SU-DHL-6 (cell line): ENCODE measurements around the gene CDH13.

Experiments
- H2AFZ ChIP-seq: fragments of 200-600 bp; sonication (generic); 2 replicates; pipeline ENCODE4 v1.6.1; 2014; ENCODE audit warnings: low read depth, mild to moderate bottlenecking, moderate library complexity, mixed read lengths, antibody characterized with exemption, low read length; ENCODE audit not compliant: severe bottlenecking
- H3F3A ChIP-seq: fragments of 200-600 bp; shearing (Covaris generic); 2 replicates; pipeline ENCODE4 v1.6.0; 2016; ENCODE audit warnings: antibody characterized with exemption, mild to moderate bottlenecking; ENCODE audit not compliant: insufficient read depth
- H3K27ac ChIP-seq: fragments of 200-600 bp; sonication (generic); 2 replicates; pipeline ENCODE4 v1.5.1; 2016; ENCODE audit warnings: low read depth, mild to moderate bottlenecking, low read length, moderate library complexity, mixed read lengths
- H3K27me3 ChIP-seq: fragments of 200-600 bp; sonication (generic), shearing (Covaris generic); 2 replicates; pipeline ENCODE4 v1.6.0; 2014; ENCODE audit warnings: mild to moderate bottlenecking, low read length
- H3K36me3 ChIP-seq: fragments of 200-600 bp; sonication (generic); 2 replicates; pipeline ENCODE4 v1.6.1; 2014; ENCODE audit warnings: mild to moderate bottlenecking, low read length, mixed read lengths
- H3K4me2 ChIP-seq: fragments of 300-600, 200-600 bp; shearing (Covaris generic), sonication (generic); 2 replicates; pipeline ENCODE4 v1.6.0; 2014; ENCODE audit warnings: low read length, low read depth, mild to moderate bottlenecking; ENCODE audit not compliant: poor library complexity, severe bottlenecking
- H3K4me3 ChIP-seq: fragments of 200-600 bp; sonication (generic); 2 replicates; pipeline ENCODE4 v1.5.1; 2014; ENCODE audit warnings: antibody characterized with exemption, low read length, mild to moderate bottlenecking, mixed read lengths; ENCODE audit not compliant: insufficient read depth, poor library complexity, severe bottlenecking
- H3K79me2 ChIP-seq: fragments of 200-600 bp; sonication (generic); 2 replicates; pipeline ENCODE4 v1.6.1; 2014; ENCODE audit warnings: mild to moderate bottlenecking, low read length, moderate library complexity; ENCODE audit not compliant: insufficient read depth
- H3K9ac ChIP-seq: fragments of 200-600 bp; sonication (generic); 2 replicates; pipeline ENCODE4 v1.7.0; 2014; ENCODE audit warnings: mild to moderate bottlenecking, low read length
- H3K9me2 ChIP-seq: fragments of 200-600 bp; sonication (generic); replicated peaks from 2 replicates; pipeline ENCODE4 v1.6.1; 2014; ENCODE audit warnings: low read length; ENCODE audit not compliant: insufficient read depth
- H3K9me3 ChIP-seq: fragments of 200-600 bp; sonication (generic); 2 replicates; pipeline ENCODE4 v1.6.1; 2014; ENCODE audit warnings: low read length, mixed read lengths; ENCODE audit not compliant: insufficient read depth
- H4K20me1 ChIP-seq: fragments of 200-600 bp; sonication (generic); 2 replicates; pipeline ENCODE4 v1.6.1; 2014; ENCODE audit warnings: low read depth, mild to moderate bottlenecking, antibody characterized with exemption, low read length, moderate library complexity, mixed read lengths
- CTCF ChIP-seq: fragments of 200-600 bp; sonication (generic); IDR thresholded peaks from one replicate; pipeline ENCODE4 v1.5.1; 2017; ENCODE audit warnings: antibody characterized with exemption, mild to moderate bottlenecking, low read length, moderate library complexity; ENCODE audit not compliant: insufficient read depth, poor library complexity, severe bottlenecking
- EZH2phosphoT487 ChIP-seq: fragments of 200-600 bp; sonication (generic), shearing (Covaris generic); conservative IDR thresholded peaks from 2 replicates; pipeline ENCODE4 v1.6.1; 2018; ENCODE audit warnings: mild to moderate bottlenecking, antibody characterized with exemption, low read length, moderate library complexity, mixed read lengths

Gene CDH13

GRCh38 chr16:83044589-83044988 lies 417.8 kb downstream of the CDH13 start:
- Histone ChIP-seq H3K27ac (no peak overlapping the region), H3K4me3 (no peak overlapping the region), H4K20me1 (no peaks in the 10 kb centered on the region), H3K36me3 (no peaks in the 10 kb centered on the region), H2AFZ (no peak overlapping the region), H3K27me3 (no peaks in the 10 kb centered on the region), H3K79me2 (no peaks in the 10 kb centered on the region), H3K9ac (no peak overlapping the region), H3K9me2 (no peaks in the 10 kb centered on the region), H3K4me2 (no peak overlapping the region), H3F3A (no peaks in the 10 kb centered on the region), H3K9me3 (no peaks in the 10 kb centered on the region; the same call in 1 of the 2 replicates)
- TF ChIP-seq CTCF (no peak), EZH2phosphoT487 (no peak)

GRCh38 chr16:83045790-83046189 lies 419.0 kb downstream of the CDH13 start:
- H3K36me3 ChIP-seq, result no peaks in the 10 kb centered on the region
- H3K9ac ChIP-seq, result no peak overlapping the region
- no peaks in the 10 kb centered on the region for H3F3A ChIP-seq
- no peaks in the 10 kb centered on the region for H4K20me1 ChIP-seq
- H2AFZ ChIP-seq, result no peak overlapping the region
- H3K4me2 ChIP-seq, result no peak overlapping the region
- H3K27ac ChIP-seq, result no peak overlapping the region
- H3K9me3 ChIP-seq, result no peaks in the 10 kb centered on the region; the same call in 1 of the 2 replicates
- no peaks in the 10 kb centered on the region for H3K79me2 ChIP-seq
- H3K27me3 ChIP-seq, result no peaks in the 10 kb centered on the region
- H3K4me3 ChIP-seq, result no peak overlapping the region
- no peak for TF ChIP-seq CTCF
- TF ChIP-seq EZH2phosphoT487, result no peak
- no peaks in the 10 kb centered on the region for H3K9me2 ChIP-seq

DNA sequence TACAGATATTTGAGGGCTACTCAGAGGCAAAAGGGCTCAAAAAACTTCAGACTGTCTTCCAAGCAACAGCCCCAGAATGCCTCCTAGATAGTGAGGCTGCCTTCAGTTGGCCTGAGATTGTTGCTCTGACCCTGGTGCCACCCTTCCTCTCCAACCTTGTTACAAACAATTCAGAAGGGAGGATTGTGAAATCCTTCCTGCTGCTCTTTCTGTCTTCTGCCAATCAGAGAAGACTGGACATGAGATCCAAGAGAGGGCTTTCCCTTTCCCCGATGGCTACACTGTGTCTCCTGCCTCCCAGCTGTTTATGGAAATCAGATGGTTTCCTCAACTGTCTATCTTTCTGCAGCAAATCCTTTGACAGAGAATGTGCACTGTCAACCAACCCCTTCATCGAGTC lies 419.9 kb downstream of the CDH13 start:
- no peaks in the 10 kb centered on the region; the same call in 1 of the 2 replicates for H3K9me3 ChIP-seq
- no peaks in the 10 kb centered on the region for H3K9me2 ChIP-seq
- no peak overlapping the region for H2AFZ ChIP-seq
- TF ChIP-seq CTCF (no peak), EZH2phosphoT487 (no peak)
- H3K4me3 ChIP-seq, result no peak overlapping the region
- H3K27me3 ChIP-seq, result no peaks in the 10 kb centered on the region
- H3K27ac ChIP-seq, result no peak overlapping the region
- H3K9ac ChIP-seq, result no peak overlapping the region
- no peaks in the 10 kb centered on the region for H3K79me2 ChIP-seq
- no peak overlapping the region for H3K4me2 ChIP-seq
- no peaks in the 10 kb centered on the region for H4K20me1 ChIP-seq
- H3F3A ChIP-seq, result no peaks in the 10 kb centered on the region
- no peaks in the 10 kb centered on the region for H3K36me3 ChIP-seq
